IPS-NIHi7 (cell line): Measurements from ENCODE around the gene APOE.
A peak's percentile ranks its signal among the peaks of the same experiment; 100 is the strongest.
"Not testable (repeated sequence)": the region's sequence is repeated elsewhere in the genome, so short reads cannot be mapped to it uniquely, and the experiment has no call there.

Experiments used
- DNase-seq: peaks from one replicate; pipeline ENCODE4 v3.0.0; 2012; ENCODE audit warnings: mixed read lengths; ENCODE audit errors: extremely low spot score

The APOE gene

GRCh38 chr19:44909775-44910174 lies 4.2 kb downstream of the APOE start:
- no peak for DNase-seq

GRCh38 chr19:44911896-44912295 lies 6.3 kb downstream of the APOE start:
- not testable (repeated sequence) for DNase-seq

GRCh38 chr19:44912854-44913253 lies 7.3 kb downstream of the APOE start:
- DNase-seq = no peak

- DNase-seq = not testable (repeated sequence)
Measured at GRCh38 chr19:44913512-44914432, 8.2 kb downstream of the APOE start.

- peak; percentile 91 for DNase-seq
Measured at GRCh38 chr19:44914433-44915206, 9.0 kb downstream of the APOE start, which contains the start of gene APOC1. TSS of gene APOC1 (plus strand) at chr19:44914608. CDS start at chr19:44914892, 284 bp downstream.

GRCh38 chr19:44924243-44924725 lies 18.7 kb downstream of the APOE start:
- DNase-seq = no peak

- no peak for DNase-seq
Measured at GRCh38 chr19:44925114-44925891, 19.7 kb downstream of the APOE start.

- DNase-seq = not testable (repeated sequence)
Measured at GRCh38 chr19:44926245-44927077, 20.9 kb downstream of the APOE start.

DNA sequence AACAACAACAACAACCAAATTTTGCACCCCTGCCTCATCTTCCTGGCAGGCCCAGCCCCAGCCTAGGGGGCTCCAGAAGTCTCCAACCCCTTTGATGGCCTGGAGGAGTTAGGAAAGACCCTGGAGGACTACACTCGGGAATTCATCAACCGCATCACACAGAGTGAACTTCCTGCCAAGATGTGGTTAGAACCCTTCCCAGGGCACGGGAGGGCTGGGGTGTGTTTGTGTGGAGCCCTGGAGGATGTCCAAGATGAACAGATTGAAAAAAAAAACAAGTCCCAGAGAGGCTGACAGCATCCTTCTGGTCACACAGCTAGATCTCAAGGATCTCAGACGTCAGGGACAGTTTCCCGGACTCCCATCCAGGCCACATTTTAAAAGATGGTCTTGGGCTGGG lies 22.1 kb downstream of the APOE start:
- DNase-seq = no peak

GRCh38 chr19:44930088-44930487 lies 24.5 kb downstream of the APOE start:
- DNase-seq = no peak

- no peak for DNase-seq
Measured at GRCh38 chr19:44931541-44931940, 25.9 kb downstream of the APOE start.

DNA sequence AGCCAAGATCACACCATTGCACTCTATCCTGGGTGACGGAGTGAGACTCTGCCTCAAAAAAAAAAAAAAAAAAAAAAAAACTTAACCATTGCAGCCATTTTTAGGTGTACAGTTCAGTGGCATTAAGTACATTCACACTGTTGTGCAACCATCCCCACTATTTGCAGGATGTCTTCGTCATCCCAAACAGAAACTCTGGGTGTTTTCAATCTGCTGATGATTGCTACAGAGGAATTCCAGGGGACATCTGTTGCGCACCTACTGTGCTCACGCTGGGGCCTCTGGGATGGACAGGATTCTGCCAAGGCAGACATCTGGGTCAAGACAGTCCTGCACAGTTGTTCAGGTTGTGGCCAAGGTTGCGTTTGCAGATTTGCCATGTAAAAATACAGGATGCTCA lies 34.1 kb downstream of the APOE start:
- DNase-seq = no peak

GRCh38 chr19:44942067-44942571 lies 36.5 kb downstream of the APOE start, which contains the start of gene APOC4:
TSS of gene APOC4 (plus strand) at chr19:44942237. CDS start at chr19:44942278, 41 bp downstream.
- no peak for DNase-seq

DNA sequence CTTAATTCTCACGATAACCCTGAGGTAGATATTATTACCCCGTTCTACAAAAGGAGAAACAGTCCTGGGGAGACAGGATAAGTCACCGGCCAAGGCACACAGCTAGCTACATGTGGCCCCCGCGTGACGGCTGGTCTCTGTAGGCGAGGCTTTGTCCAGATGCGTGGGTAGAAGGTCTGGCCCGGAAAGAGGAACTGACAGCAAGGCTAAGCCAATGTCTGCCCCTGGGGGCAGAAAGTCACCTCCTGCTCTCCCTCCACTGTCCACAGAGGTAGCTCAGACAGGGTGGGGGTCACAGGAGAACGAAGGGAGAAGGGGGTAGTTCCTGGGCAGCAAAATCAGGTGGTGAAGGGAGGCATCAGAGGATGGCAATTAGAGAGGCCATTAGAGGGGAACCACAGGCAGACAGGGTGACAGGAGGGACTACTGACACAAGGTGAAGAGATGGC lies 38.2 kb downstream of the APOE start:
- DNase-seq = no peak

GRCh38 chr19:44947041-44947581 lies 41.5 kb downstream of the APOE start:
- DNase-seq = no peak

DNA sequence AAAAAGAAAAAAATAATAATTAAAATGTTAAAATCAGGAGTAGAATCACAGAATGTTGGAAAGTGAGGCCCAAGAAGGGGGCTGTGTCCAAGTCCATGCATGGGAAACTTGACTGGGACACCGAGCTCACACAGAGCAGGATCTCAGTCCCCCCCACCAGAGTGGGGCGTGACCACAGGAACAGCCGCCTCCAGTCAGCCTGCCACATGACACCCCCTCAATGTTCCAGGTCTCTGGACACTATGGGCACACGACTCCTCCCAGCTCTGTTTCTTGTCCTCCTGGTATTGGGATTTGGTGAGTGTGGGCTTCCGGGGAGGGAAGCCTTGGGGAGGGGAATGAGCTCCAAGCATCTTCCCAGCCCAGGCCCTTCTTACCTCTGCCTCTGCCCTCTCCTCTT lies 42.6 kb downstream of the APOE start:
- no peak for DNase-seq

GRCh38 chr19:44948763-44949374 lies 43.3 kb downstream of the APOE start:
- DNase-seq = no peak

GRCh38 chr19:44949550-44949949 lies 44.0 kb downstream of the APOE start:
- no peak for DNase-seq
